AG10803 (cell line): ENCODE results near the gene ST7.

Experiments
- DNase-seq: peaks from one replicate; pipeline ENCODE4 v3.0.0; 2010; ENCODE audit warnings: low read depth
- H3K4me3 ChIP-seq: 2 replicates; pipeline ENCODE4 v1.5.1; 2011; ENCODE audit warnings: mild to moderate bottlenecking, low read length, control low read depth
- CTCF ChIP-seq: conservative IDR thresholded peaks from 2 replicates; pipeline ENCODE4 v1.5.1; 2011; ENCODE audit warnings: mild to moderate bottlenecking, low read length, control low read depth, inconsistent platforms

ST7 gene

GRCh38 chr7:117262546-117262945, 309.2 kb downstream of the ST7 start:
- no peak for TF ChIP-seq CTCF
- DNase-seq, result no peak
- no peak overlapping the region for H3K4me3 ChIP-seq

DNA sequence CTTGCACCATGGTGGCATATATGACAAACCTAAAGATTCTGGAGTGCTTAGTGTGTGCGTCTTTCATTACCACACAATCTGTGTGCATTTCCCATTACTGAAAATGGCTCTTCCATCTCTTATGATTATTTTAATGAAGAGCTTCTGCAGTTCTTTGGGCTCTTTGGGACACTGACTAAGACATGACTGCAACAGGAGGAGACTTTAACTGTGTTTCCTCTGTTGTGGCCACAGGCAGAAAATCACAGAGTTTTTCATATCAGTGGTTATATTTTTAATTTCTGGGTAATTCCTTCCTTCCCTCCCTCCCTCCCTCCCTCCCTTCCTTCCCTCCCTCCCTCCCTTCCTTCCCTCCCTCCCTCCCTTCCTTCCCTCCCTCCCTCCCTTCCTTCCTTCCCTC, 311.4 kb downstream of the ST7 start:
- no peak for TF ChIP-seq CTCF
- no peak for DNase-seq
- no peak overlapping the region for H3K4me3 ChIP-seq

DNA sequence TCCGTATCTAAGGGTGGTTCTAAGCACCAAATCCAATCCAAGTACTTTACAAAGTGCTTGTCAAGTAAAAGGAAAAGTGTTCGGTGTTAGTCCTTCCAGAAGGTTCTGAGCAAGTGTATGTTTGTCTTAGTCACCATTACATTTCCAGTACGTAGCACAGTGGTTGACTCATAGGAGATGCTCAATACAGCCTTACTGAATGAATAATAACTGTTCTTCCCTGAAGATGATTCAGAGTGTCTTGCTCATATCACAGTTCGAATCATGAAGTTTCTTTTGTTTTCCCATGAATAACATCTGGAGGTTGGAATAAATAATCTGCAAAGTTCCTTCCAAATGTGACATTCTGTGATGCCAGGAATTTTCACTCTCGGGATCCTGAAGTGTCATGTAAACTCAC, 316.1 kb downstream of the ST7 start:
- H3K4me3 ChIP-seq, result no peak overlapping the region
- DNase-seq, result peak; percentile 96
- no peak for TF ChIP-seq CTCF

- no peak overlapping the region for H3K4me3 ChIP-seq
- TF ChIP-seq CTCF, result no peak
- DNase-seq, result peak; percentile 84
These were observed 316.6 kb downstream of the ST7 start for GRCh38 chr7:117269886-117270285.

DNA sequence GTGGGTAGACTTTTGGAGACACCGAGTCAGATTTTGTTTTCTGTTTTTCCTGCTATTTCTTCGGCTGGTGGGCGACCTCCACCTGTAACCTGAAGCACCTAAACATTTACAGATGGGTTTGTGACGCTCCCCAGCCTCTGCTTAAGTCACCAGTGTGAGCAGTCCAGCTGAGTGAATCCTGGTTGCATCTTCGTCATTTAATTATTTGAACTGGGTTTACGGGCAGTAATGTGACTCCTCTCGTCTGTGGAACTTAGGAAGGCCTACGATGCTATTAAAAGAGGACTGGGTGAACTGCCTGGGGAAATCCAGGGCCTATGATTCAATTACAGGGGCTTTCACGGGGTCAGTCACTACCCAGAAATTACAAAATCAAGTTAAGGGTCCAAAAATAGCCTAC, 317.1 kb downstream of the ST7 start:
- no peak for TF ChIP-seq CTCF
- DNase-seq, result no peak
- no peak overlapping the region for H3K4me3 ChIP-seq

- peak; percentile 60 for DNase-seq
- no peak for TF ChIP-seq CTCF
- H3K4me3 ChIP-seq, result no peak overlapping the region
These were observed 318.3 kb downstream of the ST7 start for GRCh38 chr7:117271566-117271965.

GRCh38 chr7:117272017-117272759, 318.9 kb downstream of the ST7 start:
- no peak for TF ChIP-seq CTCF
- DNase-seq, result peak; percentile 27

More at GRCh38 chr7:117272017-117272759, 318.9 kb downstream of the ST7 start:
- no peak overlapping the region for H3K4me3 ChIP-seq
